Measurements from ENCODE around the gene ULK4.

DNA sequence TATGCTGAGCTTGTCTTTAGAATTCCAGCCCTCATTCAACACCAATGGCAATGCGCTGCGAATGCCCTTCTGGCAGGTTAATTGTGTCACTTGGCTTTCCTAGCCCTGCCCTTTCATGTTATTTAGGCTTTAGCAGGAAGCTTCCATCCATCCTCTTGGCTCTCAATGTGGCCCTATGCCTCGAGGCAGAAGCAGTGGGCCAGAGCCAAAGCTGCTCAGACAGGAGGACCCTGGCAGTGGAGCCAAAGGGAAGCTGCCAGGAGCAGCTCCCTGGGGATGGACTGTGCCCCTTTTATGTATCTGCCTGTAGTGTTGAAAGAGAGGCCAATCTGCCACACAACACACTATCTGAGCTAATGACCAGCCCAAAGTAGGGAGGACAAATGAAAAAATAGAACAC, 386.2 kb downstream of the ULK4 start:
- no peak for TF ChIP-seq EZH2 (IDR thresholded peaks at IDR 0.05; ENCODE audit: borderline replicate concordance, low read depth, low read length, severe bottlenecking)
- no peak for TF ChIP-seq CTCF (IDR thresholded peaks at IDR 0.05; ENCODE audit: borderline replicate concordance, extremely low read depth, low read length, poor library complexity, severe bottlenecking)

Data from DND-41 (cell line).